OCI-LY7 (cell line): Measurements from ENCODE around the gene KRT16. TPM values are rescaled to one million over a fixed set of nuclear protein-coding genes. Genes with fewer than 3 reads are reported as not detected.

ENCODE experiments used
- BruUV-seq: library from RNA; stranded (reverse); fragments of 400-500 nt; replicated peaks from 2 replicates; lab custom pipeline; 2021; lab: Mats Ljungman, UMichigan
- CTCF ChIA-PET: fragments of 300-600 bp; sonication (Branson Sonifier 250); formaldehyde crosslinking; loops from one replicate; lab custom pipeline; 2022; ENCODE audit warnings: antibody characterized with exemption; ENCODE audit not compliant: unreplicated experiment; lab: Charles Lee
- POLR2A ChIA-PET: fragments of 300-600 bp; sonication (Branson Sonifier 250); formaldehyde crosslinking; loops from one replicate; lab custom pipeline; 2022; ENCODE audit warnings: antibody characterized with exemption; lab: Charles Lee
- DNase-seq: peaks from one replicate; pipeline ENCODE4 v3.0.0-alpha.2; 2015; ENCODE audit warnings: low spot score
- H2AFZ ChIP-seq: fragments of 200-600 bp; sonication (generic), shearing (Covaris generic); 2 replicates; pipeline ENCODE4 v1.6.1; 2014; ENCODE audit warnings: mild to moderate bottlenecking, antibody characterized with exemption, low read length, moderate library complexity
- H3K27ac ChIP-seq: fragments of 200-600 bp; sonication (generic); 2 replicates; pipeline ENCODE4 v1.5.1; 2014; ENCODE audit warnings: mixed run types, low read depth, mild to moderate bottlenecking, moderate library complexity, low read length, inconsistent platforms; ENCODE audit not compliant: poor library complexity, severe bottlenecking
- H3K36me3 ChIP-seq: fragments of 200-600 bp; sonication (generic); 2 replicates; pipeline ENCODE4 v1.6.1; 2014; ENCODE audit warnings: mild to moderate bottlenecking, antibody characterized with exemption, low read length, moderate library complexity, mixed read lengths; ENCODE audit not compliant: insufficient read depth
- H3K4me1 ChIP-seq: fragments of 200-600 bp; sonication (generic); 2 replicates; pipeline ENCODE4 v1.5.1; 2014; ENCODE audit warnings: mild to moderate bottlenecking, low read length; ENCODE audit not compliant: insufficient read depth, poor library complexity, severe bottlenecking
- H3K4me2 ChIP-seq: fragments of 200-600 bp; sonication (generic); 2 replicates; pipeline ENCODE4 v1.6.1; 2014; ENCODE audit warnings: mild to moderate bottlenecking, low read length
- H3K4me3 ChIP-seq: fragments of 200-600 bp; sonication (generic); 2 replicates; pipeline ENCODE4 v1.5.1; 2014; ENCODE audit warnings: mild to moderate bottlenecking, low read depth, low read length; ENCODE audit not compliant: poor library complexity, severe bottlenecking
- H3K79me2 ChIP-seq: fragments of 200-600 bp; sonication (generic); 2 replicates; pipeline ENCODE4 v1.6.1; 2016; ENCODE audit warnings: low read depth, mild to moderate bottlenecking, low read length, moderate library complexity, mixed read lengths; ENCODE audit not compliant: insufficient read depth
- H3K9me2 ChIP-seq: fragments of 200-600 bp; sonication (generic); 2 replicates; pipeline ENCODE4 v1.6.1; 2016; ENCODE audit warnings: mild to moderate bottlenecking, low read length, mixed read lengths; ENCODE audit not compliant: insufficient read depth
- H3K9me3 ChIP-seq: fragments of 200-600 bp; sonication (generic); 2 replicates; pipeline ENCODE4 v1.6.1; 2014; ENCODE audit warnings: mild to moderate bottlenecking, mixed run types, low read length, mixed read lengths
- H4K20me1 ChIP-seq: fragments of 200-600 bp; sonication (generic); 2 replicates; pipeline ENCODE4 v1.6.1; 2014; ENCODE audit warnings: mild to moderate bottlenecking, antibody characterized with exemption, low read length, moderate library complexity, mixed read lengths; ENCODE audit not compliant: insufficient read depth
- EZH2phosphoT487 ChIP-seq: fragments of 200-600 bp; sonication (generic); IDR thresholded peaks from 2 replicates; pipeline ENCODE4 v1.6.1; 2018; ENCODE audit warnings: low read depth, borderline replicate concordance, mild to moderate bottlenecking, mixed run types, antibody characterized with exemption, low read length, moderate library complexity, mixed read lengths
- intact Hi-C: fragments of 100-400 bp; cut with micrococcal nuclease; formaldehyde crosslinking; loops from one replicate; pipeline ENCODE4 v1.10.0; 2022; ENCODE audit not compliant: unreplicated experiment
- total RNA-seq, 2 experiments: library from RNA; depleted of rRNA in 1 of 2; stranded (reverse); fragments of >200 nt in 1 of 2; shearing (Covaris generic) in 1 of 2; gene quantifications; 2 replicates each; pipeline ENCODE4 v1.2.3, GENCODE V29; 2014 to 2022
- TF ChIP-seq, protein P1 (sequence below): fragments of 200-600 bp; sonication (generic); conservative IDR thresholded peaks from 2 replicates; pipeline ENCODE4 v1.5.1; 2014; ENCODE audit warnings: mild to moderate bottlenecking, antibody characterized with exemption, low read length, moderate library complexity, mixed read lengths

Gene KRT16
- total RNA-seq, 2 experiments from 2014 or later: not detected

DNA sequence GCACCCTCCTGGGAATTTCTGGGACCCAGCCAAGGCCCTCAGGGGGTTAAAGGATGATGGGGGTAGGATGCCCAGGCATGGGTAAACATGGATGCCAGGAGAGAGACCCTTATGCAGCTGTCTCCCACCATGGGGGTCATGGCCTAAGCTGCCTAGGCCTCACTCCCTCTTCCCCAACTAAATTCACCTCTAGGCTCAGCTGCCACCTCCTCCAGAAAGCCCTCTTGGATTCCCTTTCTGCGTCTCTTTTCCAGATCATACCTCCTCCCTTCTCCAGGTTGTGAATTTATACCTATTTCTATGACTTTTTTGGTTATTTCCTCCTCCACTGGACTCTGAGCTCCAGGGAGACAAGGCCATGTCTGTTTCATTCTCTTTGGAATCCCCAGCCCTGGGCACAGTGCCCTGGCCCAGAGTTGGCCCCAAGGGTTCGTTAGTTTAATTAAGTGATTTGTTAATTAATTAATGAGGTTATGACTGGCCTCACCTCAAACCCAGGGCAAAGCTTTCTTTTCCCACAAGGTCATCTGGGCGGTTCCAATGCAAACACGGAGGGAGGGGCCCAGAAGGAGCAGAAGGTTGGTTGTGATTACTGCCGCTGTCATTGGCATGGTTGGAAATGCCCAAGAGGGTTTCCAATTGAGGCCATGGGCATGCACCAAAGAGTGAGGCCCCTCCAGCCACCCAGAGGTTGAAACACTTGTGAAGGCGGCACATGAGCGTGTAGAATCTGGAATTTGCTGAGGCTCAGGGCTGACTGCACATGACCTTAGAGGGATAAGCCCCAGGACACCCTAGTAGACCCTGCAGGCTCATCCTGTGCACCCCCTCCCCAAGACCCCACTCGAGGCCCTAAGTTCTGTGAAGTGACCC lies 18.7 kb upstream of the KRT16 start:
- CTCF ChIA-PET: no interaction called here
- H3K27ac ChIP-seq: no peak overlapping the region
- BruUV-seq: no TSS peak

DNA sequence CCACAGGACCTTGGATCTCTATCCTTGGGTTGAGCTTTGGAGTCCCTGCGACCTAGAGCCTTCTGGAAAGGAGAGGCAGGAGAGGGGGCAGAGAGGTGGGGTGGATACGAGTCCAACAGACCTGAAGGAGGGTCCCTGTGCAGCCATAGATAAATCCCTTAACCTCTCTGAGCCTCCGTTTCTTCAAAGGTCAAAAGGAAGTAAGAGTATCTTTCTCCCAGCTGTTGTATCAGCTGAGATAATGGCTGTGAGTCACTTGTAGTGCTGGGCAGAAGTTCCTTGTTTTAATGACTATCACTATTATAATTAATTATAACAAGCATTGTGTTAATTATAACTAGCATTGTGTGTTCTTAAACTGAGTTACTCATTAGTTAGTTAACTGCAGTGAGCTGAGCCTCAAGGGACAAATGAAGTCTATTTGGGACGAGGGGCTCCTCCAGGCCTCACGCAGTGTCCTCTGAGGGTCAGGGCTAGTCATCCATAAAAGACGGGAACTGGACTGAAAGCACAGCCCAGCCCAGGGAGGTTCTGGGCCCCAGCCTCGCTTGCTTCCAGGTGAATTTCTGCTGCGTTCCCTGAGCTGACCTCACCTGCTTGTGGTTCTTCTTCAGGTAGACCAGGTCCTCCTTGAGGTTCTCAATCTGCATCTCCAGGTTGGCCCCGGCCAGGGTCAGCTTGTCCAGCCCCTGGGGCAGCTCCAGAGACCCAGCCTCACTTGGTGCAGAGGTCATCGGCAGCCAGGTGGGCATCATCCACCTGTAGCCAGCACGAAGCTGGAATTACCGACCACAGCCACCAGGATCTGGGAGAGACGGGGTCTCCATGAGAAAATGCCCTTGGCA lies 17.5 kb upstream of the KRT16 start:
- Histone ChIP-seq H3K79me2 (no peaks in the 10 kb centered on the region), H3K36me3 (no peaks in the 10 kb centered on the region), H3K4me1 (no peaks in the 10 kb centered on the region), H3K9me3 (no peaks in the 10 kb centered on the region), H3K4me3 (no peak overlapping the region), H3K27ac (no peak overlapping the region), H2AFZ (no peak overlapping the region), H4K20me1 (no peaks in the 10 kb centered on the region), H3K4me2 (no peak overlapping the region), H3K9me2 (no peaks in the 10 kb centered on the region)
- ChIA-PET POLR2A (no interaction called here), CTCF (no interaction called here)
- intact Hi-C loops: no loop called here
- no TSS peak for BruUV-seq
- no peak for TF ChIP-seq EZH2phosphoT487
- TF ChIP-seq, protein P1, sequence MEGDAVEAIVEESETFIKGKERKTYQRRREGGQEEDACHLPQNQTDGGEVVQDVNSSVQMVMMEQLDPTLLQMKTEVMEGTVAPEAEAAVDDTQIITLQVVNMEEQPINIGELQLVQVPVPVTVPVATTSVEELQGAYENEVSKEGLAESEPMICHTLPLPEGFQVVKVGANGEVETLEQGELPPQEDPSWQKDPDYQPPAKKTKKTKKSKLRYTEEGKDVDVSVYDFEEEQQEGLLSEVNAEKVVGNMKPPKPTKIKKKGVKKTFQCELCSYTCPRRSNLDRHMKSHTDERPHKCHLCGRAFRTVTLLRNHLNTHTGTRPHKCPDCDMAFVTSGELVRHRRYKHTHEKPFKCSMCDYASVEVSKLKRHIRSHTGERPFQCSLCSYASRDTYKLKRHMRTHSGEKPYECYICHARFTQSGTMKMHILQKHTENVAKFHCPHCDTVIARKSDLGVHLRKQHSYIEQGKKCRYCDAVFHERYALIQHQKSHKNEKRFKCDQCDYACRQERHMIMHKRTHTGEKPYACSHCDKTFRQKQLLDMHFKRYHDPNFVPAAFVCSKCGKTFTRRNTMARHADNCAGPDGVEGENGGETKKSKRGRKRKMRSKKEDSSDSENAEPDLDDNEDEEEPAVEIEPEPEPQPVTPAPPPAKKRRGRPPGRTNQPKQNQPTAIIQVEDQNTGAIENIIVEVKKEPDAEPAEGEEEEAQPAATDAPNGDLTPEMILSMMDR: no peak
- DNase-seq: no peak

More for the DNA sequence above, 18.7 kb upstream of the KRT16 start:
- H2AFZ ChIP-seq: no peak overlapping the region
- no peaks in the 10 kb centered on the region for H4K20me1 ChIP-seq
- intact Hi-C loops: no loop called here
- no peaks in the 10 kb centered on the region for H3K4me1 ChIP-seq
- no peaks in the 10 kb centered on the region for H3K9me3 ChIP-seq
- no peaks in the 10 kb centered on the region for H3K9me2 ChIP-seq
- H3K36me3 ChIP-seq: no peaks in the 10 kb centered on the region
- POLR2A ChIA-PET: no interaction called here
- DNase-seq: no peak
- no peak overlapping the region for H3K4me2 ChIP-seq
- TF ChIP-seq EZH2phosphoT487: no peak
- TF ChIP-seq, protein P1: no peak
- H3K79me2 ChIP-seq: no peaks in the 10 kb centered on the region
- no peak overlapping the region for H3K4me3 ChIP-seq
